ENCODE data around the gene ITPRIP.

- TF ChIP-seq CTCF (IDR thresholded peaks at IDR 0.05) (no peak), GABPA (IDR thresholded peaks at IDR 0.05; ENCODE audit: low read depth) (no peak), TAF1 (IDR thresholded peaks at IDR 0.05; ENCODE audit: borderline replicate concordance, low read depth, low read length) (no peak), TCF12 (IDR thresholded peaks at IDR 0.05) (no peak), RXRA (IDR thresholded peaks at IDR 0.05; ENCODE audit: borderline replicate concordance, low read depth) (no peak), YY1 (IDR thresholded peaks at IDR 0.05; ENCODE audit: low read depth) (no peak), ELF1 (IDR thresholded peaks at IDR 0.05) (no peak), RCOR1 (IDR thresholded peaks at IDR 0.05; ENCODE audit: low read length) (no peak), CHD2 (IDR thresholded peaks at IDR 0.05; ENCODE audit: low read length, partially characterized antibody) (no peak), ZBTB33 (IDR thresholded peaks at IDR 0.05; ENCODE audit: borderline replicate concordance, low read depth) (no peak), GATA2 (CRISPR knock-in tag; IDR thresholded peaks at IDR 0.05) (no peak), FOXM1 (IDR thresholded peaks at IDR 0.05; ENCODE audit: low read depth) (no peak)
Observed at GRCh38 chr10:104262055-104262454, 76.2 kb downstream of the ITPRIP start.

All from SK-N-SH (cell line).